Fibroblast of skin of right biceps (primary cell): Measurements from ENCODE around the gene CYP2R1.

Experiments used
- DNase-seq: peaks from one replicate; pipeline ENCODE4 v3.0.0-alpha.2; 2013

Gene CYP2R1, protein sequence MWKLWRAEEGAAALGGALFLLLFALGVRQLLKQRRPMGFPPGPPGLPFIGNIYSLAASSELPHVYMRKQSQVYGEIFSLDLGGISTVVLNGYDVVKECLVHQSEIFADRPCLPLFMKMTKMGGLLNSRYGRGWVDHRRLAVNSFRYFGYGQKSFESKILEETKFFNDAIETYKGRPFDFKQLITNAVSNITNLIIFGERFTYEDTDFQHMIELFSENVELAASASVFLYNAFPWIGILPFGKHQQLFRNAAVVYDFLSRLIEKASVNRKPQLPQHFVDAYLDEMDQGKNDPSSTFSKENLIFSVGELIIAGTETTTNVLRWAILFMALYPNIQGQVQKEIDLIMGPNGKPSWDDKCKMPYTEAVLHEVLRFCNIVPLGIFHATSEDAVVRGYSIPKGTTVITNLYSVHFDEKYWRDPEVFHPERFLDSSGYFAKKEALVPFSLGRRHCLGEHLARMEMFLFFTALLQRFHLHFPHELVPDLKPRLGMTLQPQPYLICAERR

DNA sequence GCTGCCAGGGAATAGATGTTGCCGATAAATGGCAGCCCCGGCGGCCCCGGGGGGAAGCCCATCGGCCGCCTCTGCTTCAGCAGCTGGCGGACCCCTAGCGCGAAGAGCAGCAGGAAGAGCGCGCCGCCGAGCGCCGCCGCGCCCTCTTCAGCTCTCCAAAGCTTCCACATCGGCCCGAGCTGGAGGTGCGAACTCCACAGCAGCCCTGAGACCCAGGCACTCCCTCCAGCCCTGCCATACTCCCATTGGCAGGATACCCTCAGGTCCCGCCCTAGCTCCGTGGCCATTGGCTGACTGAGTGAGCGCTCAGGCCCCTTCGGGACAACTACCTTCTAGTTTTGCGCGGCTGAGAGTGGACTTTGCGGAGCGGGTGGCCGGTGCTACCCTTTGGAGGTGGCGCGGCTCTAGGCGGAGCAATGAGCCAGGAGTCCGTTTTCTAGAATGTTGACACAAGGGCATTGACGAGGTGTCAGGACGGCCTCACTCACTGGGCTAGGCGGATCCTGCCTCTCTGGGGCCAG lies at the start of gene CYP2R1:
TSS of gene CYP2R1 (minus strand) at position 196 of the 521 bp plus-strand sequence. CDS start at position 170, 26 bp downstream.
- DNase-seq = peak; percentile 97

DNA sequence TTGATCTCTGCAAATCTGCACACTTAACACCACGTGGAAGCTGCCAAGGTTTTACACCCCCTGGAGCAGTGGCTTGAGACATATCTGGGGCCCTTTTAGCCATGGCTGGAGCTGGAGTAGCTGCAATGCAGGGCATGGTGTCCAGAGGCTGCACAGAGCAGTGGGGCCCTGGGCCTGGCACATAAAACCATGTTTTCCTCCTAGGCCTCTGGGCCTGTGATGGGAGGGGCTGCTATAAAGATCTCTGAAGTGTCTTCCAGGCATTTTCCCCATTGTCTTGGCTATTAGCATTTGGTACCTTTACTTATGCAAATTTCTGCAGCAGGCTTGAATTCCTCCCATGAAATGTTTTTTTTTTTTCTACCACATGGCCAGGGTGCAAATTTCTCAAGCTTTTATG lies 46.9 kb upstream of the CYP2R1 start:
- no peak for DNase-seq

DNA sequence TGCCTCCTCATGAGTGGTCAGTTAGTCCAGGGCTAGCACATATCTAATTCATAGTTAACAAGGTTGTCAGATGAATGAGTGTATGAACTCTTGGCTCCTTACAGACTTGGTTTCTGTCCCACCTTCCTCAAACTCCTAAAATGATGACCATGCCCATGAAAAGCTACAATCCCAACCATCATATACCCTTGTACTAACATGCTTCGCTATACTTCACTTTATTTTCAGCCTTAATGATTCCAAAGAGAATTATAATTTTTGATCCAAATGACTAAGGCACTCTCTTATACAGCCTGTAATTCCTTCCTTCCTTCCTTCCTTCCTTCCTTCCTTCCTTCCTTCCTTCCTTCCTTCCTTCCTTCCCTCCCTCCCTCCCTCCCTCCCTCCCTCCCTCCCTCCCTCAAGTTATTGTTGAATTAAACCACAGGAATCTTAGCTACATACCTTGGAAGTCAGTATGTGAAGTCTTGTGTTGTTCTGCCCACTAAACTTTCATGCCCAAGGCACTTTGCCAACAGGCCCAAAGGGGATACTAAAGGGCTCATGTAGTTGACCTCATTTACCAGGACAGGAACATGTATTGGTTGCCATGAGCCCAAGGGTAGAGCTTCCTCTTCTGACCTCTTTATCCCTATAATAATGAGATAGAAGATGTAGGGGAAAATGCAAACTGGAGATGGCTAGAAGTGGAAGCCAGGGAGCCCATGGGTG lies 42.8 kb upstream of the CYP2R1 start:
- DNase-seq = no peak

DNA sequence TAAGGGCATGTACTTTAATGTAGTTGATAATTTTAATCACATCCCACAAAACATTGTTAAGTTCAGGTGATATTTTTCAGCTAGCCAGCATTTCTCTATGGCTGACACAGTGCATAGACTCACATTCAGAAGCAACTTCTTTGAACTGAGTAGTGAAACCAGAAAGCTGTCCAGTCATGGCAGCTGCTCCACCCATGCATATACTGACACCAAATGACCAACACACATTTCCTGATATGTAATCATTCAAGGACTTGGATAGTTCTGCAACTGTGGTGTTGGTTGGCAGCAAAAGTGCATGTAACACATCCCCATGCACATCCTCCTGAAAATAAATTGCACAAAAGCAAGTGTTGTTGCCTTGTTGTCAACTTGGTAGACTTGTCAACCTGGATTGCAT lies 40.4 kb upstream of the CYP2R1 start:
- DNase-seq = no peak

DNA sequence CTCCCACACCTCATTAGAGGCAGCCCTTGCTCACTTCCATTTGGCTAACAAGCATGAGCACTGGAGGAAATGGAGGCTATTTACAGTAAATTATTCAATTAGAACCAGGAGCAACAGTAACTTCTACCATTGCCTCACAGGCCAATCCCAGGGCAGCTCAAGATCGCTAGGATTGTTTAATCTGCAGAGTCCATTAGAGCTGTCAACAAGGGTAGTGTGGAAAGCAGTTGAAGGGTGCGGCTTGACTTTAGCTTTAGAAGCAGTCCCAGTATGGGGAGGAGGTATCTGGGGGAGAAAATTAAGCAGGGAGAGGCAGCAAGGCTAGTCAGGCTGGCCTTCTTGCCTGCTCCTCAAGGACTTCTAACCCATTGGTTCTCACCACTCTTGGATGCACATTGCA lies 38.3 kb upstream of the CYP2R1 start:
- DNase-seq = no peak

DNA sequence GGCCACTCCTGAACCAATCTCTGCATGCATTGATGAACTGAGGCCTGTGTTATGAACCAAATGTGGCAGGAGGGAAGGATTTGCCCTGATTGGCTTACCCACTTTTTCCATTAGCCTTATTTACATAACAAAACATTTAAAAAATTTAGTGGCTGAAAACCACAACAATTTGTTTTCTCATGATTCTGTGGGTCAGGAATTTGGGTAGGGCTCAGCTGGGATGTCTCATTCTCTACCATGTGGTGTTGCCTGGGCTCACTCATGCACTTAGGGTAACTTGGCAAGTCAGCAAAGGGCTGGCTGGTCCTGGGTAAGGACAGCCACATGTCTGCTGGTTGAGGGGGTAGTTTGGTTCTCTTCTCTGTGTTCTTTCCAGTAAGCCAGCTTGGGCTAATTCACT lies 35.1 kb upstream of the CYP2R1 start:
- peak; percentile 38 for DNase-seq

DNA sequence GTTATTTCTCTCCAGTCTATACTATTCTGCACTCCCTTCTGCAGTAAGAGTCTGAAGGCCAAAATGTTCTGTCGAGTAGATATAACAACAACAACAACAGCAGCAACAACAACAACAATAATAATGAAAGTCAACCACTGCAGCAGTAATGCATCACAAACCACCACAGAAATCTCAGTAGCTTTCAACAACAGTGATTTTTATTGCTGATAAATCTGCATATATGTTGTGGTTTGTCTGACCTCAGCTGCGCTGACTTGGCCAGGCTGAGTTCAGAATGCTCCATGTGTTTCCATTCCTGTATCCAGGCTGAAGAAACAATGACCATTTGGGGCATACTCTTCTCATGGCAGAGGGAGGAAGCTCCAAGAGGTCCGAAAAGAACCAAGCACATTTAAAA lies 32.3 kb upstream of the CYP2R1 start:
- no peak for DNase-seq

DNA sequence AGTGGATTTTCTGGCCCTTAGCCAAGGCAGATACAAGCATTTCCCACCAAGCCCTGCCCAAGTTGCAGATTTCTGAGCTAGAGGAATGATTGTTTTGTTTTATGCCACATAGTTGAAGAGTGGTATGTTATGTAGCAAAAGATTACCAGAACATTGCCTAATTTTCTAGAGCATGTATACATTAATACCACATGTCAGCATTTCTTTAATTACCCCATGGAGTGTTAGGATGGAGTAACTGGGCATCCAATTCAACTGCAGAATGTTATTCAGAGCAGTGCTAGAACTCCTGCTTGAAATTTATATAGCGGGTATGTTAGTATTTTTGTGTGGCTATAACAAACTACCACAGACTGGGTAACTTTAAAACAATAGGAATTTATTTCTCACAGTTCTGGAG lies 24.4 kb upstream of the CYP2R1 start:
- no peak for DNase-seq

DNA sequence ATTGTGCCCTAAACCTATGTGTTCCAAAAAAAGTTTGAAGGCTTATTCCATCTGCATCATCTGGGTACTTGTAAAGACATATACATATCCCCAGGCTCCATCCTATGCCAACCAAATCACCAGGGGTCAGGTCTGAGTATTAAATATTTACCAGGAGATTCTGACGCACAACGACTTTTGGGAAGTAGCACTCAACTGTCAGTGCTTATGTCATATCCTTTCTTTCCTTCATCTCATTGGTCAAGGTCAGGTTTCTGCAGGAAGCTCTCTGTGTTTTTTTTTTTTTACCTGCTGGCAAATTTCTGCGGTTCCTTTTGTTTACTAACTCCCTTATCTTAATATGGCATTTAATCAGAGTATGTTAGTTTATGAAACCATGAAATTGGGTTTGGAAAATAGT lies 22.5 kb upstream of the CYP2R1 start:
- DNase-seq = no peak

DNA sequence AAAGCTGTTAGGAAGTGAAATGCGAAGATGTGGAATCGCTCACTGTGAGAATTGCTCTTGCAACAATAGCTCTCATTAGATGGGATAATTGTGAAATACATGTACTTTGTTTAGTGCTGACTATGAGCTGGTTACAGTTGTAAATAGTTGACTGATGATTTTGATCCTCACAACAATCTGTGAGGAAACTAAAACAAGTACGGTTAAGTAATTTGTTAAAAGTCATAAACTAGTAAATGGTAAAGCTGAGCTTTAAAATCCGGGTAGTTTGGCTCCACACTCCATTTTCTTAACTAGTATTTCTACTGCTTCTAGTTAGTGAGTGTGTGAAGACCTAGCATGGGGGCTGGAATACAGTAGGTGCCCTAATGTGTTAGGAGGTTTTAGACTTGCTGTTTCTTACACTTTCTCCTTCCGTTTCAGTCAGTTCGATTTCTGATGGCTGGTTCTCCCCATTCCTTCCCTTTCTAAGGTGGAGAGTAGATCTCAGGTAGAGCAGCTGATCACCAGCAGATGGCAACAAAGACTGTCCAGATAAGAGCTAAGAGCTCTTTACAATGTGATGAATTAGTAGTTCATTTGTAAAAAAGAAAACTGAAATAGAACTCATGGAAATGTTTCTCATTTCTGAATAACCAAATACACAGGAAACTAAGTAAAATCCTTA lies 16.3 kb upstream of the CYP2R1 start:
- peak; percentile 34 for DNase-seq

DNA sequence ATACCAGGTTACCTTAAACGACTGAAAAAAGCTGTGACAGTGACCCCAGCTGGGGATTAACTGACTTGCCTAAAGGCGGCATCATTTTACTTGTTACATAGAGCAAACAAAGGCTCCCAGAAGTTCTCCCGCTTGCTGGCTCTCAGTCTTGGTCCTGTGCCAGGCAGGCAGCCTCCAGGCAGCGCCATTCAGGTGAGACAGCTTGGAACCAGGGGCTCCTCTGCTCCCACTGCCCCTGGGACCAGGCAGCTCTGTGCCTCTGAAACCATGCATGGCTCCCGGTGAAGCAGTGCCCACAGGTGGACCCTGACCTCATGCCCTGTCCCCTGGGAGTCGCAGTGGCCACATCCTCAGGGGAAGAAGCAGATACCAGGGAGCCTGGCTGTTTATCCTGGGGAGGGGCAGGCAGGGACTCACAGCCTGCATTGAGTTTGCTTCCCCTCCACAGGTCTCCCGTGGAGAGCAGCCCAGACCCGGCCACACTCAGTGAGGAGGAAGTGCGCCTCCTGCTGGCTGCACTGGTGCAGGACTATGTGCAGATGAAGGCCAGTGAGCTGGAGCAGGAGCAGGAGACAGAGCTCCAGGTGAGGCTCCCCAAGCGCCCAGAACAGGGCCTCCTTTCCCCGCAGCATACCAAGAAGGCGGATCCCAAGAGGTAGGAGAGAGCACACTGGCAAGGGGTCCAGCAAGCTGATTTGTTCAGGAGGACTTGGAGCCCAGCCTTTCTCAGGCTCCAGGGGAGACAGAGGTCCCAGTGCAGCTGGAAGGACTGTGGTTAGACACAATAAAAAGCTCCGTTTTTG lies 15.6 kb upstream of the CYP2R1 start:
- DNase-seq = peak; percentile 29

DNA sequence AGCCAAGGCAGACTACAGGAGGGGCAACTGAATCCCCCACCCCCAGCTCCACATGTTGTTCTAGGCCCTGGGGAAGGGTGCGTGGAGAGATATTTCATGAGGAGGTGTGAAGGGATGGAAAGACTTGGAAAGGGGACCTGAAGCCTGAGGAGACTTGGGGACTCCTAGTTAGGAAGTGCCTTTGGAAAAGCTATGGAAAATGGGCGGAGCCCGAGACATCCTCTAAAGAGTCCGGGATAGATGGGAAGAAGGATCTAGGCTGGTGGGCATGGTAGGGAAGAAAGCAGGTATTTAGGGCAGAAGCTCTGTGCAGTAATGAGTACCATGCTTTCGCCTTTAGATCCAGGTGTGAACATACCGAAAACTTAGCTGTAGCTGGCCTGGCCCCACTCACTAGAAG lies 15.0 kb upstream of the CYP2R1 start:
- no peak for DNase-seq

DNA sequence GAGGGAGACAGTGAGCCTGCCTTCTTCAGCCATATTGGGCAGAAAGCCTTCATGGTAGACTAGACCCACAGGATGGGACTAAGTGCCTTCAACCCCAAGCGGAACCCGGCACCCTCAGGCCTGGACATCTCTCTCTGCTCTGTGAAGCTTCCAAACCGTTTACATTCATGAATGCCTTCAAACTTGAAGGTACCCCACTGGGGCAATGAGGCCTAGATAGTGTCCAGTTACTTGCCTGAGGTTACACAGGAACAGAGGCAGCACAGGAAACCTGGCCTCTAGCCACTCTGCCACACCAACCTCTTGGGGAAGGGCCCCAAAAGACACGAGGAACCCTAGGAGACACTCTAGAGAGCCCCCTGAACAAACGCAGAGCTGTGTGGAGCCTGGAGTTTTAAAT lies 14.5 kb upstream of the CYP2R1 start:
- DNase-seq = no peak

DNA sequence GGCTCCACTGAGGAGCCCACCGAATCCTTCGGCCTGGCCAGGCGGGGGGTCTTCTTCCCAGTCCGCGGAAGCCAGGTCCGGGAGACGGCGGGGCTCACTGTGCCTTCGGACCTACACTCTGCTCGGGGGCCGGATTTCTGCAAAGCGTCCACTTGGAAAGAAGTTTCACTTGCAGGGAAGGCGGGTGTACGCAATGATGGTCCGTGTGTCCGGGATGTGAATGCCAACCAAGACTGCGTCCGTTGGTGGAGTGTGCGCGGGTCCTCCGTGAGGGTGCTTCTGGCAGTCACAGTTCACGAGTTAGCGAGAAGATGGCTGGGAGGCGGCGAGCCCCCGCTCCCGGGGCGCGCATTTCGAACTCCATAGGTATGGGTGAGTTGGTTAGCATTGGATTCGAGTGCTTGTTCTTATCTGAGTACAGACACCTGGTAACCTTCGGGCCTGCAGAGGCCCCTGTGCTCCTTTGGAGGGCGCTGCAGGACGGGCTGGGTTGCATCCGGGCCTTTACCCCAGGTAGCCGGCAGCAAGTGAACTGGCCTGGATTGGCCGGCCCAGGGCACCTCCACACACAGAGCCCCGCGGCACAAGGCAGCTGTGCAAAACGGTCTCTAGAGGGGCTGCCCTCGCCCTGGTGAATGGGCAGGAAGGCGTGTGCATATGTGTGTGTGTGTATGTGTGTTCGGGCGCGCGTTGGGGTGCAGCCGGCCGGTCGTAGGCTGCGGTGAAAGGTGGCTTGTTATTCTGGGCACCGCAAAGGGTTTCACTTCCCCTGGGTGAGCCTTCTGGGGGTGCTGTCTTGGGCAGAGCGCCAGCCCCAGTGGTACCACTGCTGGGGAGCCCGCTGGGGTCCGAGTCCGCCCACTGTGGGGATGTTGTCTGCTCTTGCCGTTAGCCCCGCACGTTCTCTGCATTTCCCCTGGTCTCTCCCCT lies 13.3 kb upstream of the CYP2R1 start:
- peak; percentile 25 for DNase-seq

DNA sequence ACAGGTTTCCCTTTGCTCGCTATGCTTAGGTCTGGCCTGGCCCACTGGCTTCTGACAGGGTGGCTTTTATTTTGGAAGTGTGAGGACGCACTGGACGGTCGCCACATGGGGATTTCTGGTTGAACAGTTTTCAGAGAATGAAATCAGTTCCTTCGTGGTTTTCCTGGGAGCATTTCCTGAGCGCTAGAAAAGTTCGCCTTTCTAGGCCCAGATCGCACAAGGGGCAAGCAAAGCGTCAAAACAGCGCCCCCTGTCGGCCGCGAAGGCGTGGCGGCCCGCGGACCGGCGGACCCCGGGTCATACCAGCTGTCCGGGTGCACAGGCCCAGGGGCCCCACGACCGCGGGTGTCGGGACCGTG lies 12.7 kb upstream of the CYP2R1 start:
- peak; percentile 60 for DNase-seq

DNA sequence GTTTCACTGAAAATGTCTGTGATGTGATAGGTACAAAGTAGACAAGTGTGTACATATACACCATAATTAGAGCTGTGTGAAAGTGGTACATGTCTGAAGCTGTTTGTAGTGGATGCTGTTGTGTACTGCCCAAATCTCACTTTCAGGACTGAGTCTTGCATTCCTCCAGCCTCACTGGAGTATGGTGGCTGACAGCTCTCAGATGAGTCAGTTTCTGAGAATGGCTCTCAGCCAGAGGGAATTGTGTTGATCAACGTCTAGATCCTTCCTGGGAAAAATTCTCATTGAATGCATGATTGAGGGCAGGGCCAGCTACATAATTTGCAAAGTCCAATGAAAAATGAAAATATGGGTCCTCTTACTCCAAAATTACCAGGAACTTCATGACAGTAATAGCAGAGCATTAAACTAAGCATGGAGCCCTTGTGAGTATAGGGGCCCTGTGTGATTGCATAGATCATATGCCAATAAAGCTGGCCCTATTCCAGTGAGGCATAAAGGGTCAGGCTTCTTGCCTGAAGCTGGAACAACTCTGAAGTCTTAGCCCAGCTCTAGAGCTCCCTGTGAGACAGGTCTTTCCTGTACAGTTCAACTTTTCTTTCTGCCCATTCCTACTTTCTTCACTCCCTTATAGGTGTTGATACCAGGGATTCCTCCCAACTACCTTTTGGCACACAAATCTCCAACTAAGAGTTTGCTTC lies 10.8 kb upstream of the CYP2R1 start:
- DNase-seq = peak; percentile 77

DNA sequence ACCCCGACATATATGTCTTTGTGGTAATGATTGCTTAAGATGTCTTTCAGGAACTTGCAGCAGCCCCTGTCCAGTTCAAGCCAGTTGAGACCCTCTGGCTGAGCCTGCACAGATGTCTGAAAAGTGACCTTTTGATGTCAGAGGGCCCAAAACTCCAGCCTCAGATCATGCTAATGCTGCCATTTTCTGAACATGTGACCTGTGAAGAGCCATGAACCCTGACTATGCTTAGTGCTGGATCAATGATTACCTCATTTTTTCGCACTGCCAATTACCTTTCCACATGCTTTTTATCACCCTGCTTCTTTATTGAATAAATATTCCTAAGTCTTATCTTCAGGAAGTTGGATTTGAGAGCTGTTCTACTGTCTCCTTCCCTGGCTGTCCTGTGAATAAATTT lies 6.9 kb upstream of the CYP2R1 start:
- DNase-seq = no peak

DNA sequence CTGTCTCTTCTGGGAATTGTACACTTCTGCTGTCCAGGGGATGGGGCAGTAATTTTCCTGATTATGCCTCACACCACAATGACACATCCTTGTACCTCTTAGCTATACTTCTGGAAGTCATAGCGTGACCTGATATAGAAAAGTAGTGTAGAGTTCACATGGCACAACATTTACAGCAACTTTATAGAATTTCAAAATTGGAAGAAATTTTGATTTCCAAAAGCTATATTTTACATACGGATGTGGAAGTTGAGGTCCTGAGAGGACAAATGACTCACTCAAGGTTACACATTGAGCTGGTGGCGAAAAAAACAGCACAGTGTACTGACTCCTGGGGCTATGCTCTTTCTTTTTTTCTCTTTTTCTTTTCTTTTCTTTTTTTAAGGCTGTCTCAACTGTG lies 6.3 kb upstream of the CYP2R1 start:
- no peak for DNase-seq

DNA sequence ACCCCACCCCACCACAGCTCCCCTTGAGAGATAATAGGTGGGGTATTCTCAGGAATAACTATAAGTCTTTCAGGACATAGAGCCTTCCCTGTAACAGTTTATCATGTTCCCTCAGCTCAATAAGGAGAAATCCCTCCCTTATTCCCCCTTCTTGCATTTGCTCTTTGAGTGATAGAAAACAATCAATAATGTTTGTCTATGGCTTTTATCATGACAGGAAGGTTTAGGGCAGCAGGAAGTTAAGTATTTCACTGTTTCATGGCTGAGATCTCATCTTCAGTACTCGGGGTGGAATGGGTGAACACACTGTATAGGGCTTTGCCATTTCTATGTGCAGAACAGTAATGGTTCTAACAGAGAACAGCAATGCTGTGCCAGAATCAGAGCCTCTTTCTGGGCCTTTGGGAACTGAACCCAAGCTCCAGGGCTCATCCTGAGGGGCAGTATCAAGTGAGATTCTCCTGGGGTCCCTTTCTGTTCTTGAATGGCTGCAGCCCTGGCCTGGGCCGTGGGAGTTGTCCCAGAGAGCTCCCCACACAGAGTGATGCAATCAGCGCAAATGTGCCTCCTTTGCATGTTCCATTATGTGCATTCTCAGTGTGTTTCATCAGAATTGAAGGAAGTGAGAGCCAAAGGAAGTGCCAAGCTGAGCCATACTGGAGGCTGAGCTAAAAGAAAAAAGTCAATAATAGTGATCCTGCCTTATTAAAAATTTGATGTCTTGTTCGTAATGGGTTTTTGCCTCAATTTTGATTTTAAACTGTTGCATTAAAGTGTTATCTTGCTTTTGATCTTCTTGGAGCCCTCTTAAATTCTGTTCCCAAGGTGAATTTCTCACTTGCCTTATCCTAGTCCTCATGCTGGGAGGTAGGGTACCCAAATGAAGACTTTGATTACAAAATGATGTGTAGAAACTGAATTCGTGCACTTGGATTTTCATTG lies 2.9 kb upstream of the CYP2R1 start:
- peak; percentile 67 for DNase-seq

DNA sequence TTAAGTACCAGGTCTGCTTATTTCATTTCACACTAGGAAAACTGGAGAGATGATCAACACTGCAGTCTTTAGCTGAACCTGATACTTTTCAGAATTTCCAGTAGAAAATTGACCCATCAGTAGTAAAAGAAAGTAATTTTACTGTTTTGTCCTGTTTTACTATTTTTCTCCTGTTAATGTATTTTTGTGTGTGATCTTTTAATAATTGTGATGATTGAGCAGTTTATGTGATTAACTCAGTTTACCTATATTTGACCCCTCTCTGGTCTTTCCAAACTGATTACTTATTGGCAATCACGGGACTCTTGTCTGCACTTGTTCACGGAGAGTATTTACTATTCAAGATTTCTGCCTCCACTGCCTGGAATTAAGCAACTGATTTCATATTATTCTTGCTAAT lies 546 bp upstream of the CYP2R1 start:
- DNase-seq = no peak
